ENCODE measurements around the gene POLR2L. TPM values are rescaled to one million over a fixed set of nuclear protein-coding genes. Genes with fewer than 3 reads are reported as not detected.

POLR2L gene
- total RNA-seq, 1 donor from 2014 or later: 142 TPM

DNA sequence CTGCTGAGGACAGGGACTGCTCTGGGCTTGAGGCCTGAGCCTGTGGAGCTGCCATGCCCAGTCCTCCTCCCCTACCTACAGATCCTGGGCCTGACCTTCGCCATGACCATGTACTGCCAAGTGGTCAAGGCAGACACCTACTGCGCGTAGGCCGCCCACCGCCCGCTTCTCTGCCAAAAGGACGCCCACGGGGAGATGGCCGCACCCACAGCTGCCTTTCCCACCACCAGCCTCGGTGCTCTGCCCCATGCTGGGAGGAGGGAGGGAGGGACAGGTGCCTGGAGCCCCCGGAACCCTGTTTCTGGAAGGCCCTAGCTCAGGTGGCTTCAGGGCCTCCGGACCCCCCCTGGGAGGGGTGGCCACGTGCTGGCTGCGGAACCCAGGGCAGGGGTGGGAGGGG, 24.2 kb upstream of the POLR2L start:
- H3K4me3 Mint-ChIP-seq (ENCODE audit: unreplicated experiment): no peak overlapping the region
- H3K27ac Mint-ChIP-seq (ENCODE audit: unreplicated experiment): no peak overlapping the region
- H3K27me3 Mint-ChIP-seq (ENCODE audit: low read depth): no peaks in the 10 kb centered on the region
- H3K4me1 Mint-ChIP-seq (ENCODE audit: low read depth): no peaks in the 10 kb centered on the region
- H3K36me3 Mint-ChIP-seq (ENCODE audit: low read depth): no peaks in the 10 kb centered on the region
- no peaks in the 10 kb centered on the region for H3K9me3 Mint-ChIP-seq (ENCODE audit: low read depth)
- DNase-seq (ENCODE audit: low spot score): no peak
- TF ChIP-seq CTCF (IDR thresholded peaks at IDR 0.05): no peak

GRCh38 chr11:865462-866430, 23.4 kb upstream of the POLR2L start:
- H3K27me3 Mint-ChIP-seq (ENCODE audit: low read depth): no peaks in the 10 kb centered on the region

GRCh38 chr11:864898-865297, 22.6 kb upstream of the POLR2L start:
- H3K4me3 Mint-ChIP-seq (ENCODE audit: unreplicated experiment): no peak overlapping the region
- DNase-seq (ENCODE audit: low spot score): no peak
- no peaks in the 10 kb centered on the region for H3K27me3 Mint-ChIP-seq (ENCODE audit: low read depth)
- no peaks in the 10 kb centered on the region for H3K9me3 Mint-ChIP-seq (ENCODE audit: low read depth)
- no peaks in the 10 kb centered on the region for H3K36me3 Mint-ChIP-seq (ENCODE audit: low read depth)
- H3K27ac Mint-ChIP-seq (ENCODE audit: unreplicated experiment): no peak overlapping the region
- no peak for TF ChIP-seq CTCF (IDR thresholded peaks at IDR 0.05)
- no peaks in the 10 kb centered on the region for H3K4me1 Mint-ChIP-seq (ENCODE audit: low read depth)

More at GRCh38 chr11:865462-866430, 23.4 kb upstream of the POLR2L start:
- H3K4me3 Mint-ChIP-seq (ENCODE audit: unreplicated experiment): no peak overlapping the region
- no peak for TF ChIP-seq CTCF (IDR thresholded peaks at IDR 0.05)
- H3K4me1 Mint-ChIP-seq (ENCODE audit: low read depth): no peaks in the 10 kb centered on the region
- no peaks in the 10 kb centered on the region for H3K36me3 Mint-ChIP-seq (ENCODE audit: low read depth)
- DNase-seq (ENCODE audit: low spot score): no peak
- no peaks in the 10 kb centered on the region for H3K9me3 Mint-ChIP-seq (ENCODE audit: low read depth)
- H3K27ac Mint-ChIP-seq (ENCODE audit: unreplicated experiment): no peak overlapping the region

DNA sequence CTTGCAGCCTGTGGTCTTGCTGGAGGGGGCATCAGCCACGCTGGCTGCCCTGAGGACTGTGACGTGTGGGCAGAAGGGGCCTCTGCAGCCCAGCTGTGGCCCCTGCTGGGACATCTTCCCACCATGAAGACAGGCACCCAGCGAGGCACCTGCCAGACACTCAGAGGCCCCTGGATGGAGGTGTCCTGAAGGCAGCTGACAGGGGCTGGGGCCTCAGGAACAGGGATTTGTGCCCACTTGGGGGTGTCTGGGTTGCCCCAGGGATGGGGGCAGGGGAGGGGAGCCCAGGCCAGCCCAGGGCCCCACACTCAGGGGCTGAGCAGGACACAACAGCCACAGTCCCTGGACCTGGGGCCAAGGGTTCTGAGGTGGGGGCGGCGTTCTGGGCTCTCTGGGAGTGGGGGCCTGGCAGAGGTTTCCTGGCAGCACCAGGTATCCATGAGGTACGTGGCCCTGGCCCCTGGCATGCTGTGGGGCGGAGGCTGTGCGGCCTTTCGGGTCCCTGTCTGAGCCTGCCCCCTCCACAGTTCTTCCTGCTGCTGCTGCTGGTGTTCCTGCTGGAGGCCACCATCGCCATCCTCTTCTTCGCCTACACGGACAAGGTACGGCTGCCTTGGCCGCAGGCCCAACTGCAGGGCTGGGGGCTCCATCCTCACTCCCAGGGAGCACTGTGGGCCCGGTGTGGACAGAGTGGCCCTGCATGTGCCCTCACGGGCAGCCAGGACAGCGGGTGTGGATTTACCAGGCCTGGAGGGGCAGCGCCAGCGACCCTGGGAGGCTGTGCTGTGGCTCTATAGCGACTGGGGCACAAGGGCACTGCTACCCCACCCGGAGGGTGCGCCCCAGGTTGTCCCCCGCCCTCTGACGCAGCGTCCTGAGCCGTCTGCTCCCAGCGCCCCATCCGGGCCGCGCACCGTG, 21.8 kb upstream of the POLR2L start:
- no peak for DNase-seq (ENCODE audit: low spot score)
- Mint-ChIP-seq H3K9me3 (ENCODE audit: low read depth) (no peaks in the 10 kb centered on the region), H3K27ac (ENCODE audit: unreplicated experiment) (no peak overlapping the region), H3K4me3 (ENCODE audit: unreplicated experiment) (no peak overlapping the region), H3K4me1 (ENCODE audit: low read depth) (peaks cover 5% of the 10 kb centered on the region), H3K36me3 (ENCODE audit: low read depth) (no peaks in the 10 kb centered on the region), H3K27me3 (ENCODE audit: low read depth) (no peaks in the 10 kb centered on the region)
- no peak for TF ChIP-seq CTCF (IDR thresholded peaks at IDR 0.05)

Measured in chondrocyte (in vitro differentiated cells).